Measurements from ENCODE around the gene P2RY4.

GRCh38 chrX:70244881-70245280, 15.1 kb downstream of the P2RY4 start:
- TF ChIP-seq CTCF (IDR thresholded peaks at IDR 0.05) (no peak), POLR2A (IDR thresholded peaks at IDR 0.05) (no peak), EP300 (IDR thresholded peaks at IDR 0.05) (no peak)
